Measurements from ENCODE around the gene DAGLA. TPM values are rescaled to one million over a fixed set of nuclear protein-coding genes. Genes with fewer than 3 reads are reported as not detected.

DAGLA gene
- total and polyA plus RNA-seq, 2 donors (not counting 3 experiments of a cell fraction or from before 2014, with no cell fraction given) = 2.5 to 4.7 TPM

DNA sequence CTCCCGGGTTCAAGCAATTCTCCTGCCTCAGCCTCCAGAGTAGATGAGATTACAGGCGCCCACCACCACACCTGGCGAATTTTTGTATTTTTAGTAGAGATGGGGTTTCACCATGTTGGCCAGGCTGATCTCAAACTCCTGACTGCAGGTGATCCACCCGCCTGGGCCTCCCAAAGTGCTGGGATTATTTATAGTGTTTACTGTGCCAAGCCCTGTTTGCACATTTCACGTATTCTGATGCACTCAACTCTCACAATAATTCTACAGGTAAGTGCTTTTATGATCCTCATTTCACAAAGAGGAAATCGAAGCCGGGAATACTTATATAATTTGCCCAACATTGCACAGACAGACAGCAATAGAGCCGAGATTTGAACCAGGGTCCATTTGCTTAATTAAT, 38.0 kb upstream of the DAGLA start:
- Histone ChIP-seq H4K20me1 (replicated peaks; ENCODE audit: control insufficient read depth, extremely low read depth, insufficient read depth, low read length) (no peaks in the 10 kb centered on the region), H3K79me2 (ENCODE audit: control insufficient read depth, insufficient read depth, low read length) (no peaks in the 10 kb centered on the region), H2AFZ (ENCODE audit: low read depth, low read length) (no peak overlapping the region), H3K36me3 (ENCODE audit: control insufficient read depth in 2 of 2, extremely low read depth in 1 of 2, insufficient read depth in 2 of 2, low read length in 2 of 2) (no peaks in the 10 kb centered on the region), H3K9ac (replicated peaks; ENCODE audit: extremely low read depth, insufficient read depth, low read length) (no peak overlapping the region), H3K4me3 (replicated peaks in 1 of 3; ENCODE audit: insufficient read depth in 1 of 3, low read depth in 1 of 3, low read length in 3 of 3) (no peak overlapping the region), H3K9me1 (replicated peaks; ENCODE audit: control insufficient read depth, extremely low read depth, insufficient read depth, low read length) (no peaks in the 10 kb centered on the region), H3K27ac (ENCODE audit: insufficient read depth, low read depth, low read length) (no peak overlapping the region), H3K27me3 (ENCODE audit: control insufficient read depth in 2 of 2, insufficient read depth in 2 of 2, low read length in 2 of 2) (no peaks in the 10 kb centered on the region), H3K4me1 (ENCODE audit: control insufficient read depth, extremely low read depth, insufficient read depth, low read length) (no peaks in the 10 kb centered on the region), H3K4me2 (ENCODE audit: insufficient read depth, low read length) (peak overlapping the region; percentile 47), H3K9me3 (replicated peaks; ENCODE audit: control insufficient read depth, insufficient read depth, low read length) (no peaks in the 10 kb centered on the region)
- dilution Hi-C loops (cut with MboI; ENCODE audit: extremely low pct_ligation_motif_present, low sequenced_read_pairs) (no loop called here), intact Hi-C loops (cut with micrococcal nuclease) (no loop called here)
- ChIA-PET POLR2A (no interaction called here), CTCF (no interaction called here)
- FAIRE-seq (no peak), DNase-seq (ENCODE audit: low read depth, low spot score) (no peak)
- TF ChIP-seq GATA2 (IDR thresholded peaks at IDR 0.05; ENCODE audit: insufficient read depth, insufficient read length, low read depth, low read length) (no peak), MAX (IDR thresholded peaks at IDR 0.05; ENCODE audit: insufficient read depth, insufficient read length) (no peak), FOS (IDR thresholded peaks at IDR 0.05; ENCODE audit: borderline replicate concordance, insufficient read depth, low read length) (no peak), CTCF (IDR thresholded peaks at IDR 0.05; ENCODE audit: extremely low read depth in 1 of 2, insufficient read depth in 1 of 2, low read depth in 1 of 2, low read length in 2 of 2) (no peak), POLR2AphosphoS5 (IDR thresholded peaks at IDR 0.05; ENCODE audit: insufficient read depth, low read depth, low read length) (no peak), EZH2 (IDR thresholded peaks at IDR 0.05; ENCODE audit: borderline replicate concordance, low read depth, low read length, severe bottlenecking) (no peak), POLR2A (IDR thresholded peaks at IDR 0.05; ENCODE audit: low read depth, low read length) (no peak), MYC (IDR thresholded peaks at IDR 0.05; ENCODE audit: low read depth, low read length) (no peak), JUN (IDR thresholded peaks at IDR 0.05; ENCODE audit: borderline replicate concordance, insufficient read depth, insufficient read length, low read depth) (no peak)
- no TSS peak for BruUV-seq (replicated peaks)

All from endothelial cell of umbilical vein (primary cell).